HG03039 (cell line): ENCODE measurements around the gene DDIT4L.
"Not testable (repeated sequence)": the region's sequence is repeated elsewhere in the genome, so short reads cannot be mapped to it uniquely, and the experiment has no call there.

Experiments
- ATAC-seq: cut with Tn5 transposase; IDR thresholded peaks from one replicate; pipeline ENCODE4 v1.9.1; 2021; ENCODE audit warnings: mild to moderate bottlenecking, moderate library complexity; ENCODE audit not compliant: unreplicated experiment

The DDIT4L gene, protein sequence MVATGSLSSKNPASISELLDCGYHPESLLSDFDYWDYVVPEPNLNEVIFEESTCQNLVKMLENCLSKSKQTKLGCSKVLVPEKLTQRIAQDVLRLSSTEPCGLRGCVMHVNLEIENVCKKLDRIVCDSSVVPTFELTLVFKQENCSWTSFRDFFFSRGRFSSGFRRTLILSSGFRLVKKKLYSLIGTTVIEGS

DNA sequence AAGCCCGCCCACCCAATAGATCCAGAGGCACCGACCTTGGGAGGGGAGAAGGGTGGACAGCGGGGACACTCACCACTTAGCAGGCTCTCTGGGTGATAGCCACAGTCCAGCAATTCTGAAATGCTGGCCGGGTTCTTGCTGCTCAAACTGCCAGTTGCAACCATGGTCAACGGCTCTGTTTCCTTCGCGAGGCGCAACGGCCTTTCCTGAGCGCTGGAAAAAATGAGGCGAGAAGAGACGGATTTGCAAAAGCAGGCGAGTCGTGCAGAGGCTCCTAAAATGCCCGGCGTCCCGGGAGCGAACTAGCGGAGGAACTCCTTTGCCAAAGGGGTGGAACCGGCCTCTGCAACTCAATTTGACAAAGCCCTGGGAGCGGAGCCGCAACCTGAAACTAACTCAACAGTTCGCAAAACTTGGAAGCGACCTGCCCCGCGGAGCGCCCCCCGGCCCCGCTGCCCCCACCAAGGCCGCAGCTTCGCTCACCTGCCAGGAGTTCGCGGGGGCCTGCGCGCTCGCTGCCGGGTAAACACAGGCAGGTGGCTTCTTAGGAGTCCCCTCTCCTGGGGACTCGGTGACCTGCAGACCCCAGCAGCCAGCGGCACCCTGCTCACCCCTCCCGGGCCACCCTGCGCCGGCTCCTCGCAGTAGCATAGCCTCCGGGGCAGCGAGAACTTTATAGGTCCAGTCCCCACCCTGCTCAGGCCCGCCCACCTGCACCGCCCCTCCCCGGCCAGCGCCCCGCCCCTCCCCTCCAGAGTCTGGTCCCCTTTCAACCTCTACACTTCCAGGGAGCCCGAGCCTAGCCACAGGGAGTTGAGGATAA, at the start of gene DDIT4L:
Gene DDIT4L, minus strand, starts transcription at position 649 of the 823 bp plus-strand sequence. Its CDS starts 485 bp downstream, at position 164.
- no peak for ATAC-seq

DNA sequence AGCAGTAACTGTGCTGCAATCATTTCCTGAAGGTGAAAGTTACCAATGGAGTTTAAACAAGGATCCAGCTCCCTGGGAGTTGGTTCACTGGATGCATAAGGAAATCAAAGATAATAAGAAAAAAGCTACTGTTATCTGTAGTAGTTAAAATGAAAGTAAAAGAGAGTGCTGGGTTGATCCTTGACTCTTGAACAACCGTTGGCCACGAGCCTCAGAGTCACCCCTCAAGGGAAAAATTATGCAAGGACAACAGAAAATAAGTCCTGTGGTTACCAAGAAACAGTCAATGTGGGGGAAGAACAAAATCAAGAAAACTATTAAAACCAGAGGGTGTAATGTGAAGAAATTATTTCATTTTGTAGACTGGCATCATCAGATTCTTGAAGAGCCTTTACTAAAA, 49.7 kb upstream of the DDIT4L start:
- no peak for ATAC-seq

DNA sequence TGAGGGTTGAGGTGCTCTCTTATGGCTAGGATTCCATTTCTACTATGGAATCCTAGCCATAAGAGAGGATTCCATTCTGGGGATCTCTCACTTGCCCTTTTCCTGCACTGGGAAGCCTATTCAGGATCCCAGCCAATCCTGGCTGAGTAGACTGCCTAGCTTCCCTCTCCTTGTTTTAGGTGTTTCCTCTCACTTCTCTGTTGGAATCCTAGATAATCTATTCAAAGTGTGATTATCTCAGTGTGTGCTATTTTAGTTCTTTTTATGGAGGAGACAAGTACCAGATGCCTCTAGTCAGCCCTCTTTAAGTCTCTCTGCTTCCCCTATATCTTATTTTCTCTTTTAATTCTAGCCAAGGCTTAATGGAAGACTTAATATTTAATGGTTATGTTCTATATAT, 34.5 kb upstream of the DDIT4L start:
- no peak for ATAC-seq

DNA sequence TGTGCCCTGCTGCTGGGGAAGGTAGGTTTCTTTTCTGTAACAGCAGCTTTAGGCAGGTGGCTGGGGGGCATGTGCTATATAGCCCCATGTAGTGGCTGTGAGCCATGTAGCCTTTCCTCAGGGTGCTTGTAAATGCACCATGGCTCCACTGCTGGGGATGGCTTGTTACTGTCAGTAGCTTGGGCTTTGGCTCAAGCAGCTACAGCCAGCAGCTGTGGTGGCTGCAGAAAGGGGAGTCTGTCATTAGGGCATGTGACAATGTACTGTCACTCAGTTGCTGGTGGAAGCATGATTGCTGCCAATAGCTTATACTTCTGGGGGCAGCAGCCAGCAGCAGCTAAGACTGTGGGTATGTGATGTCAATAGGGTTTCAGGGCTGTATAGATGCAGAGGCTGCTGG, 33.9 kb upstream of the DDIT4L start:
- no peak for ATAC-seq

DNA sequence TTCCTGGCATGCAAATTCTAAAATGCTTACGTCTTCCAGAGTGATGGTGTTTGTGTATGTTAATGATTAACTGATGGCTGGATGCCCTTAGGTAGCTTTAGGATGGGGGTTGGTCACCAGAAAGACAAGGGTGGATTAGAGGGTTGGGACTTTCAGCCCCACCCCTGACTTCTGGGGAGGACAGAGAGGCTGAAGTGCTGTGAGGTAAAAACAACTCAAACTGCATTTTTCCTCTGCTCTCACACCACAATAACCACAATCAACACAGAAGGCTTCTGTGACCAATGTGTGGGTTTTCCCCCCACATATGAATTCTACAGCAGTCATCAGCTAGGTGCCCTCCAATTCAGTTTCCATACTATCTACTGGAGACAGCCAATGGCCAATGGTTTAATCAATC, 18.7 kb upstream of the DDIT4L start:
- peak; percentile 92 for ATAC-seq

DNA sequence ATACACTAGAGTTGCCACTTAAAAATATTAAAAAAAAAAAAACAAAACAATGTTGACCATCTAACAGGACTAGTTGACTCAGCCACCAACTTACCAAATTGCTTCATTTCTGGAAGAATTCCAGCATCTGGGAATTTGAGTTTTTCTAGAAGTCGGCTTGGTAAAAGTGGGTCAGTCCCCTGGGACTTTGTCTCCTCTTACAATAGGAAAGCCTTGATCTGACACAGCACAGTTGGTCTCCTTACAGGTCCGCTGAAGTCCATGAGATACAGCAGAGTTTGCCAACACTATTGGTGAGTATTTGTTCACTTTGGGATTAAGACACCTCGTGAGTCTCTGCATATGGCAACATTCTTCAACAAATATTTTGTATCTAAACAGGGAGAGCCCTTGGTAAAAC, 18.2 kb upstream of the DDIT4L start:
- ATAC-seq = peak; percentile 5

DNA sequence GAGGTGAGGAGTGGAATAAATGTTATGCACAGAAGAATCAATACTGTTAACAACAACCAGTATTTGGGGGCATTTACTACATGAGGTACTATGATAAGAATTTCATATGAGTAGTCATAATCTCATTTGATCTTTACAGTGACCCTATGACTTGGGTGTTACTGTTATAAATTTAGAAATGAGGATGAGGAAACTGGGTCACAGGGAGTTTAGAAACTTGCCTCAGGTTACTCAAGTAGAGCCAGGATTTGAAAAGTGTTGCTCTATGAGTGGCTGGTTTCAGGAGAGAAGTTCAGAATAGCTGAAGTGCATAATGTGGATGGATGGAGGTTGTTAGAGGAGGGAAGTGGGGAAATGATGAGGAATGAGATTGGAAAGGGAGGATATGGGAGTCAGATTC, 16.6 kb upstream of the DDIT4L start:
- no peak for ATAC-seq

DNA sequence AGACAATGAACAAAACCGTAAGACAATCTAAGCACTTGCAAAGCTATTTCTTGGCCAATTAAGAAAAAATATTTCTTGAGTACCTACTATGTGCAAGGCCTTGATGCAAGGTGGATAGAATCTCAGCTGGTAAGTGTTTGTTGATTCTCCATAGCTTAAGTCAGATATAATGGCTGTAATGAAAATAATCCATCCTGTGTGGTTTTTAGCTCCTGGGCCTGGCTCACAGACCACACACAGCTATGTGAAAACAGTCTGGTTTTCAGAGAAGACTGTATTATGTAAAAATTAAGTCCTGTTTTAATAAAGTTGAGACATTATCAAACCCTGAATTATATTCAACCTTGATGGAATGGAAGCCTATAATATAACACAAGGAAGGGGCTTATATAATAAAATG, 7.8 kb upstream of the DDIT4L start:
- ATAC-seq = no peak

DNA sequence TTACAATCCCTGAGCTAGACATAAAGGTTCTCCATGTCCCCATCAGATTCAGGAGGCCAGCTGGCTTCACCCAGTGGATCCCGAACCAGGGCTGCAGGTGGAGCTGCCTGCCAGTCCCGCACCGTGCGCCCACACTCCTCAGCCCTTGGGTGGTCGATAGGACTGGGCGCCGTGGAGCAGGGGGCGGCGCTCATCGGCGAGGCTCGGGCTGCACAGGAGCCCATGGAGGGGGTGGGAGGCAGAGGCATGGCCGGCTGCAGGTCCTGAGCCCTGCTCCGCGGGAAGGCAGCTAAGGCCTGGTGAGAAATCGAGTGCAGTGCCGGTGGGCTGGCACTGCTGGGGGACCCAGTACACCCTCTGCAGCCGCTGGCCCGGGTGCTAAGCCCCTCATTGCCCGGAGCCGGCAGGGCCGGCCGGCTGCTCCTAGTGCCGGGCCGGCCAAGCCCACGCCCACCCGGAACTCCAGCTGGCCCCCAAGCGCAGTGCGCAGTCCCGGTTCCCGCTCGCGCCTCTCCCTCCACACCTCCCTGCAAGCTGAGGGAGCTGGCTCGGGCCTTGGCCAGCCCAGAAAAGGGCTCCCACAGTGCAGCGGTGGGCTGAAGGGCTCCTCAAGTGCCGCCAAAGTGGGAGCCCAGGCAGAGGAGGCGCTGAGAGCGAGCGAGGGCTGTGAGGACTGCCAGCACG, 6.3 kb upstream of the DDIT4L start:
- not testable (repeated sequence) for ATAC-seq

DNA sequence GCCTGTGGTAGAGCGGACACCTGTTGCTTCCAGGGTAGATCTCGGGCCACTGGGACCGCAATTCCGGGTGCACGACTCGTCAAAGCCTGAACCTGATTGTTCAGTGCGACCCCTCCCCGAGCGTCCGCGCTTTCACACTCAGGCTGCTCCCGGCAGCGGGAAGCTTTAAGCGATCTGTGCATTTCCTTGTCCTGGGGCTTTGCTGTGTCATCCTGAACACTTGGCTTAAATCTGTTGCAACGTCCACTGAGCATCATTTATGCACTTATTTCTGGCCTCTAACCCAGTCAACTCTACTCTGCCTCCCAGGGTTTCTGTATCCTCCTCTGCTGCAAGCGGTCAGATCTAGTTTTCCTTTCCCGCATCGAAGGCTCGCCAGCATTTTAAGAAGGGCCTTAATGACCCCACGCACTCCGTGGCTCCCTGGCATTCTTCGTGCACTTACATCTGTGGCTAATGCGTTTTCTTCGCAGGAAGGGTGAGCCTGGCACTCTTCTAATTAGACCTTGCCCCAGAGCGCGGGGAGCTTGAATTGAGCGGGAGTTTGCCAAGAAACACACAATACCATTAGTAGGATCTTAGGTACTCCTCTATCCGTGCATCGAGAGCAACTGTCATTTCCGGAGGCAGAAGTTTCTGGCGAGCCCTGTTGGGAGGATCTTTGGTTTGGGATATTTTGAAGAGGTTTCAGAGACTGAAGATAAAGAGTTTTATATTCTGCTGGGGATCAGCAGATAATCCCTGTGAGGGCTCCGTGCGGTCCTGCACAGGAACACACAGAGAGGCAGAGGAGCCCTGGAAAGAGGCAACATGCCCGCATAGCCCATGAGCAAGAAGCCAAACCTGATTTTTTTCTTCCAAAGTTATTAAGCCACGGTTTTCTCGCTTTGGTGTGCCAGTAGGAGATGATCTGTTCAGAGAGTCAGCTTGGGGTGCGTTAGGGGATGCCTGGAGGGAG, 654 bp upstream of the DDIT4L start:
- no peak for ATAC-seq

DNA sequence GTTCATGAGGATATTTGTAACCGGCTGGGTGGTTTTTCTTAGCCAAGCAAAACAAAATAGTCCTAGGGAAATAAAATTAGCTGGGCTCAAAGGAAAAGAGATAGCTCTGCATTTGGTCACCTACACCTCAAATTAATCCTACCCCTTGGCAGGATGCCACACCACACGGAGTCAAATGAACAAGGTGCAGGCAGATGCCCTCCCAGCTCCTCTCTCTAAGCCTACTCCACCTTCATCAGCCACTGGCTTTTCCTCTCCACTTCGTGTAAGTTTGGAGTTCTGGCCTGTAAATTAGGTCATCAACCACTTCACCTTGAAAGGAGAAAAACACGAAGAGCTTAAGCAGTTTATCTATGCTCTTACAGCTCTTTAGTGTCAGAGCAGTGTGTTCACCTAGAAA, 1.4 kb downstream of the DDIT4L start:
- ATAC-seq = no peak

DNA sequence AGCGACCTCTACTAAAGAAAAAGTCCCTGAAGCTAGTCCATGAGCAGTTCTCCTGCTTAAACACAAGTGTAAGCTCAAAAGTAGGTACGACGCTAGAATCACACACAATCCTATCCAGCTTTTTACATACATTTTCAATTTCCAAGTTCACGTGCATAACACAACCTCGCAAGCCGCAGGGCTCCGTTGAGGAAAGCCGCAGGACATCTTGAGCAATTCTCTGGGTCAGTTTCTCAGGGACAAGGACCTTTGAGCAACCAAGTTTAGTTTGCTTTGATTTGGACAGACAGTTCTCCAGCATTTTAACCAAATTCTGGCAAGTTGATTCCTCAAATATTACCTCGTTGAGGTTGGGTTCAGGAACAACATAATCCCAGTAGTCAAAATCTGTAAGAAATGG, 2.5 kb downstream of the DDIT4L start:
- ATAC-seq = no peak

DNA sequence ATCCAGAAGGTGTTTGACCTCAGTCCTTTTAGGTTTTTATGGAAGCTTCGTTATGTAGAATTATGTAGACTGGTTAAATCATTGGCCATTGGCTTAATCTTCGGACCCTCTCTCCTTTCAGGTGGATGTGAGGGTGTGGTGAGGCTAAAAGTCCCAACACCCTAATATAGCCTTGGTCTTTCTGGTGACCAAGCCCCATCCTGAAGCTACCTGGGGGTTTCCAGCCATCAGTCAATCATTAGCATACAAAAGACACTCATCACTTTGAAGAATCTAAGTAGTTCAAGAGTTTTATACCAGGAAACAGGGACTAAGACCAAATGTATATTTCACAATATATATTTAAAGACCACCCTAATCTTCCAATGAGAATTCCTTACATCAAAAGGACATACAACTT, 5.5 kb downstream of the DDIT4L start:
- no peak for ATAC-seq

DNA sequence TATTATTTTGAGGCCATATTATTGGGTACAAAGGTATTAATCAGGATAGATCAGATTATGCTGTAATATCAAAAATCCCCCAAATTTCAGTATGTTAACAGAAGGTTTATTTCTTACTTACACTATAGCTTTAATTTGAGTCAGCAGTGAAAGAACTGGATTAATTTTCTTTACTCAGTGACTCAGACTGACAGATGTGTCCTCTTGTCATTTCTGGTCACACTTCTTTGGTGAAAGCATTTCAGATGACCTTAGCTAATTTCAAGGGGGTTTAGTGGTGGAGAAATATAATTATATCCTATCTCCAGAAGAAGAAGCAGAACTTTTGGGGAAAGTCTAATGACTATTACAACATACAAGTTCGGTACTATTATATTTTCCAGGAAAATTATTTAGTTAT, 12.4 kb downstream of the DDIT4L start:
- ATAC-seq = no peak

DNA sequence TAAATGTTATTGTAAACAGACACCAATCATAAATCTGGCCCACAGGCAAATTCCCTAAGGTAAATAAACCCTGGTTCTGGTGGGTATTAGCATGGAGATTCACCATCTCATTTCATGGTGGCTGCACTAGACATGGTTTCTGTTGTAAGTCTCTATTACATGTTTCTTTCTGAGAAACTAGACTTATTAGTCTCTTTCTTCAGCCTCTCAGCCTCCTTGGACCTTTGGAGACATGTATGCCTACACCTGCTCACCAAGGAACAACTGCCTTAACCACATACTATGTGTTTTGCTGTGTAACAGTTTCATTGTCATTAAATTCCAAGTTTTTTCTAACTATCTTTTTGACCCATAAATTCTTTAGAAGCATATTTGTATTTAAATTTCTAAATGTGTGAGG, 13.1 kb downstream of the DDIT4L start:
- no peak for ATAC-seq

DNA sequence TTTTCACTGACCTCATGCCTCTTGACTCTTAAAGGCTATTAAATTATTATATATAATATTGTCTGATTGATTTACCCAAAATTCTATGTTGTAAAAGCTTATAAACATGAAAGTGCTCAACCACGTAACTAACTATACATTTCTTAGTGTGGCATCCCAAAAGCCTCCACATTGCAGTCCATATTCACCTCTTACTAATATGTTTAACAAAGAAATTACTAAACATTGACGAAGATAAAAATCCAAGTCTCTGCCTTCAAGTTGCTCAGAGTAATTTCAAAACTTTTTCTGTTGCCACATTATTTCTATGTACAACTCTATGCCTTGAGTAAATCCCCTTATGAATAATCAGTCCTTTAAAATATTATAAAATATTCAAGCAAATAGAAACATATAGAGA, 14.4 kb downstream of the DDIT4L start:
- no peak for ATAC-seq

DNA sequence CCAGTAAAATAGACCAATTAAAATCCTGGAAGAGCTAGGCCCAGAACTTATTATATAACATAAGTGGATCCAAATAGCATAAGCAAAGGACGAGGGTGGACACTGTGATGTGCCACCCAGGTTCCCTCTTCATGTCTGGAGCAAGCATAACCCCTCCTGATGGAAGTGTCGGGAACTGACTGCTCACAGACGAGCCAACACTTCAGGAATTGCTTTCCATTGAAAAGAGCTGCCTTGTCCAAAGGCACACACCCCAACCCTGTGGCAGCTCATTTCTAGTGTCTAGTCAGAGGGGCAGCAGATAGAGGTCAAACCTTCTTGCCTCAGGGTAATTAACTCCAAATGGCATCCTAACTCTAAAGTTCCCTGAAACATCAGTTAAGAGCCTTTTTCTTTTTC, 15.3 kb downstream of the DDIT4L start:
- no peak for ATAC-seq

DNA sequence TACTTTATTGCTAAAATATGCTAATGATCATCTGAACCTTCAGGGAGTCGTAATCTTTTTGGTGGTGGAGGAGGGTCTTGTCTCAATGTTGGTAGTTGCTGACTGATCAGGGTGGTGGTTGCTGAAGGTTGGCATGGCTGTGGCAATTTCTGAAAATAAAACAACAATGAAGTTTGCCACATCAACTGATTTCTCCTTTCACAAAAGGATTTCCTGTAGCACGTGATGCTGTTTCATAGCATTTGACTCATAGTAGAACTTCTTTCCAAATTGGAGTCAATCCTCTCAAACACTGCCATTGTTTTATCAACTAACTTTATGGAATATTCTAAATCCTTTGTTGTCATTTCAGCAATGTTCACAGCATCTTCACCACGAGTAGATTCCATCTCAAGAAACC, 19.3 kb downstream of the DDIT4L start:
- ATAC-seq = no peak

DNA sequence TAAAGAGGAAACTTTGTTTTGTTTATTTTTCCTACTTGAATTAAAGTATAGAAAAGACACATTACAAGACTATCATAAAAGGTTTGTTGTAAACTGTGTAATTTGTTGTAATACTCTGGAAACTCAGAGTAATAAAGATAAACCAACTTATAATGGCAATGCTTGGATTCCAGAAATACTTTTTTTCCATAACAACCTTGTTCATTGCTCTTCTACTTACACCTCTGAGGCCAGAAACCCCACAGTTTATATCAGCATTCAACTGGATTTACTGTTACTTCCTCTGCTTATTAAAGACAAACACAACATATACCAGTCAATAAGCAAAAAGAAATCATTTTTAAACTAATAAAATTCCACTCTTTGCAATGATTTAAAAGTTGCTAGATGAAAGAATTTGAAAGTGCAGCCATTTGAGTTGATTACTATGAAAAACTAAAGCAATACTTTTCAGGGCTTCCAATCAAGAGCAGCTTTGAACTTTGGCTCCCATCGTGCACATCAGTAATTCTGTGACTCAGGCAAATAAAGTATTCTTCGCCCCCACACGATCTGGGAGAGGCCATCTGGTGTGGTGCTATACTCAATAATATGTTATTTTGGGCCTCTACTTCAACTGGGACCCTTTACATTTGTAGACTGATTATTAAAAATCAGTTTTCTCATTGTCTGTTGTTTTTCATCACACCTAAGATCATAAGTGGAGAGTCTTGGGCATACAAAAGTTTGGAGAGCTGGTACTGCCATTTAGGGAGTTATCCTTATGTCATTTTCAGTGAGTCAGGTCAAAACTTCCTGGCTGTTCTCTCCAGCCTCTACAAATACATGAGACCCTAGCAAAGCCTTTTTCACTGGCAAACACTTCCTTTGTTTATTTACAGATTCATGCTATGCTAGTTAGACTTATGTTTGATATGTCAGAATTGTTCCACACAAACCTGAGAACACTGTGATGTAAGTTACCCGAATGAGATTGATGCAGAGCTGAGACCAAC, 20.5 kb downstream of the DDIT4L start:
- ATAC-seq = no peak

DNA sequence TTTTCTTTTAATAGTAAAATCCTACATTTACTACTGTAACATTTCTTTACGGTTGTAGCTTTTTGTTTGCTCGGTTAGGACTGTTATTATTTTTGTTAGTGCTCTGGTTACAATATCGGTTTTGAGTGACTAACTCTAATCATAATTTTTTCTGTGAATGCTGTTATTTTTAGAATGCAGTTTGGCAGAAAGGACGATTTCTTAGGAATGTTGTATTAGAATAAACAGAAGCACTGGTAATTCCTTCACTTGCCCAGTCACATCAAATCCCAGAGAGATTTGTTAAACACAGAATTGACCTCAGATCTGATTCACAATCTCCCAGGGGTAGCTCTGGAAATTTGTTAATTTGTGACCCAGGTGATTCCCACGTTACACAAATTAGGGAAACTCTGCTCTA, 21.7 kb downstream of the DDIT4L start:
- no peak for ATAC-seq
